Stomach (tissue), 4 donors: Measurements from ENCODE around the gene STRN4.

Source experiments
- CTCF ChIP-seq, 7 experiments: fragments of 450-650 bp in 4 of 7; fragments of 200-600 bp in 3 of 7; sonication (generic) in 3 of 7; IDR thresholded peaks; one replicate each; pipeline ENCODE4 v1.5.1; 2016 to 2019; ENCODE audit warnings: antibody characterized with exemption in 7 of 7, control low read depth in 2 of 7, mild to moderate bottlenecking in 1 of 7
- EP300 ChIP-seq: sonication (generic); formaldehyde crosslinking; IDR thresholded peaks from one replicate; pipeline ENCODE4 v1.6.1; 2017; ENCODE audit warnings: antibody characterized with exemption
- POLR2A ChIP-seq, 4 donors: fragments of 450-650 bp; IDR thresholded peaks; one replicate each; pipeline ENCODE4 v1.6.1; 2016; ENCODE audit warnings: antibody characterized with exemption in 4 of 4, control low read depth in 2 of 4, mild to moderate bottlenecking in 1 of 4, moderate library complexity in 1 of 4

- TF ChIP-seq CTCF (IDR thresholded peaks at IDR 0.05) = peak in 5 of 7 experiments; percentile 40 to 64 (median 53)
- TF ChIP-seq POLR2A (IDR thresholded peaks at IDR 0.05) = no peak
- no peak for TF ChIP-seq EP300
Measured at GRCh38 chr19:46748325-46749109, 2.3 kb upstream of the STRN4 start.
